Mucosa of rectum (tissue), 2 donors: ENCODE measurements around the gene IQCK.

Experiments
- H3K27ac ChIP-seq, 2 donors: one replicate each; pipeline ENCODE4 v1.7.0; 2013; ENCODE audit warnings: inconsistent platforms in 2 of 2, low read depth in 2 of 2, low read length in 2 of 2
- H3K27me3 ChIP-seq, 2 donors: one replicate each; pipeline ENCODE4 v1.7.0; 2013; ENCODE audit warnings: low read length in 2 of 2; ENCODE audit not compliant: control insufficient read depth in 2 of 2, insufficient read depth in 2 of 2
- H3K36me3 ChIP-seq, 2 donors: one replicate each; pipeline ENCODE4 v1.7.0; 2013; ENCODE audit warnings: low read length in 2 of 2; ENCODE audit not compliant: control insufficient read depth in 2 of 2, insufficient read depth in 2 of 2
- H3K4me1 ChIP-seq, 2 donors: one replicate each; pipeline ENCODE4 v1.7.0; 2013; ENCODE audit warnings: low read length in 2 of 2, mild to moderate bottlenecking in 1 of 2; ENCODE audit not compliant: control insufficient read depth in 2 of 2, insufficient read depth in 2 of 2
- H3K4me3 ChIP-seq, 2 donors: one replicate each; pipeline ENCODE4 v1.7.0; 2013; ENCODE audit warnings: low read length in 2 of 2
- H3K9ac ChIP-seq, 2 donors: one replicate each; pipeline ENCODE4 v1.7.0; 2013; ENCODE audit warnings: low read length in 2 of 2, low read depth in 1 of 2, mild to moderate bottlenecking in 1 of 2
- H3K9me3 ChIP-seq, 2 donors: one replicate each; pipeline ENCODE4 v1.7.0; 2013; ENCODE audit warnings: low read length in 2 of 2; ENCODE audit not compliant: control insufficient read depth in 2 of 2
- donor health status: healthy.
- donor health status: Normal muscosa, but diverticular disease.

Gene IQCK

GRCh38 chr16:19871721-19872120, 153.7 kb downstream of the IQCK start:
- H3K36me3 ChIP-seq: no peaks in the 10 kb centered on the region
- H3K27ac ChIP-seq: no peak overlapping the region
- H3K4me1 ChIP-seq: no peaks in the 10 kb centered on the region
- H3K9me3 ChIP-seq: no peaks in the 10 kb centered on the region
- H3K4me3 ChIP-seq: no peak overlapping the region
- H3K27me3 ChIP-seq: no peaks in the 10 kb centered on the region
- H3K9ac ChIP-seq: no peak overlapping the region

DNA sequence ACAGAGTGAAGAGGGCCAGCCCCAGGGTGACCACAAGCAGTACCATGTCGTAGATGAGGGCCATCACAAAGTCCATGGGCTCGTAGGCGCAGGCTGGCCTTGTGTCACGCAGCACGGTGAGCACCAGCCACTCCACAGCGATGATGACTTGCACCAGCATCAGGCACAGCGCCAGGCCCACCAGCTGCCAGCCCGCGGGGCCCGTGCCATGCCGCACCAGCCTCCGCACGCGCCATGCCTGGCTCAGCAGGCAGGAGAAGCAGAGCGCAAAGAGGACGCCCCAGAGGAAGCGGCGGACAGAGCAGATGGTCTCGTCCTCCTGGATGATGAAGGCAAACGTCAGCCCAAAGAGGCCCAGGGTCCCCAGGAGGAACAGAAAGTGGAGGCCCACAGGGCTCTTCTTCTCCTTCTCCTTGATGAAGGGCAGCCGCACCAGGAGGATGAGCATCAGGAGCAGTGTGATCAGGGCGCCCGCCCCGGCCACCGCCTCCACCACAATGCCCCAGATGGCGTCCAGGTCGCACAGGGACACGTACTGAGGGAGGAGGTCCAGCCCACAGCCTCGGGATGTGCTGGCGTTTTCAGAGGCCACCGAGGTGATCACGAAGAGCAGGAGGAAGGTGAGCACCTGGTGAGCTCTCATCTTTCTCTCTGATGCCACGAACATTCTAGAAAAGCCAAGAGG, 154.2 kb downstream of the IQCK start:
- Histone ChIP-seq H3K4me3 (no peak overlapping the region), H3K36me3 (no peaks in the 10 kb centered on the region), H3K9me3 (no peaks in the 10 kb centered on the region), H3K27me3 (no peaks in the 10 kb centered on the region), H3K9ac (no peak overlapping the region), H3K27ac (no peak overlapping the region), H3K4me1 (no peaks in the 10 kb centered on the region)

DNA sequence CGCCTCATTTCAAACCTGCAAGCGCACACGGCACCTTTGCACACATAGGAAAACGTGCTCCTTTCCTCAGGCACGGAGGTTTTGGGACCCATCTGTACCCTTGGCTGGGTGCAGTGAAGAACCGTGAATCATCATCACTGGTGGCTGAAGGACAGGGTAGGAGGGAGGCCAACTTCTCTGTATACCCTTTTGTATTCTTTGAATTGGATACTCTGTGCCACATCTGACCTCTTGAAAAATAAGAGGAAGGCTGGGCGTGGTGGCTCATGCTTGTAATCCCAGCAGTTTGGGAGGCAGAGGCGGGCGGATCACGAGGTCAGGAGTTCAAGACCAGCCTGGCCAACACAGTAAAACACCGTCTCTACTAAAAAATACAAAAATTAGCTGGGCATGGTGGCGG, 154.9 kb downstream of the IQCK start:
- Histone ChIP-seq H3K4me1 (no peaks in the 10 kb centered on the region), H3K9me3 (no peaks in the 10 kb centered on the region), H3K4me3 (no peak overlapping the region), H3K9ac (no peak overlapping the region), H3K36me3 (no peaks in the 10 kb centered on the region), H3K27me3 (no peaks in the 10 kb centered on the region), H3K27ac (no peak overlapping the region)

DNA sequence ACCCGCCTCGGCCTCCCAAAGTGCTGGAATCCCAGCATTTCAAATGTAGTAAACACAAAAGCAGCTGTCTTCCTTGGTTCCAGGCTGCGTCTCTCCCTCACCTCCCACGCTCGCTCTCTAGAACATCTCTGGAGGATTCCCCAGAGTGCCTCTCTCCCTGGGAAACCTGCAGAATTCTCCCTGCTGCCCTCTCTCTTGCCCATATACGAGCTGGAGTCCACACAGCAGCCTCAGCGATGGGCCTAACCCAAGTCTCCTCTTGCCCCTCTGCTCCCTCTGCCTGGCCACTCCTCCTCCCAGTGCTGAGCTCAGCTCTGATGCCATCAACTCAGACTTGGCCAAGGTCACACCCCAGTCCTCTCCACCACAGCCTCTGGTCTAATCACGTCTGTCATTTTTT, 156.0 kb downstream of the IQCK start:
- Histone ChIP-seq H3K36me3 (no peaks in the 10 kb centered on the region), H3K4me3 (no peak overlapping the region), H3K9ac (no peak overlapping the region), H3K27me3 (no peaks in the 10 kb centered on the region), H3K9me3 (no peaks in the 10 kb centered on the region), H3K4me1 (no peaks in the 10 kb centered on the region), H3K27ac (no peak overlapping the region)

GRCh38 chr16:19874851-19875546, 156.9 kb downstream of the IQCK start:
- Histone ChIP-seq H3K9ac (no peak overlapping the region), H3K36me3 (no peaks in the 10 kb centered on the region), H3K4me3 (no peak overlapping the region)

DNA sequence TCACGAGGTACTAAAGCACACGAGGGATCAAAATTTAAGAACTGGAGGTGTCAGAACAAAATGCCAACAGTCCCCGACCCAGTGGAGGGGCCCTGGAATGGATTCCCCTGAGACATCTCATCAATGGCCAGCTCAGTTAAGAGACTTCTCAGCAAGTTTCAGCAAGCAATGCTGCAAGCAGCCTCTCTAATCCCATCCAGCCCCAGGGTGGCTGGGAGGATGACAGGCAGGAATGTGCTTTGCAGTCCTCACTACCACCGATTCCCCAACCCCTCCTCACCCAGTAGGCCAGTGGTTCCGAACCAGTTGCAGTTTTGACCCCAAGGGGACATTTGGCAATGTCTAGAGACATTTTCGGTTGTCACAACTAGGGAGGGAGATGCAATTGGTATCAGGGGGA, 157.8 kb downstream of the IQCK start:
- Histone ChIP-seq H3K27ac (no peak overlapping the region), H3K9me3 (no peaks in the 10 kb centered on the region), H3K27me3 (no peaks in the 10 kb centered on the region), H3K9ac (no peak overlapping the region), H3K4me1 (no peaks in the 10 kb centered on the region), H3K36me3 (no peaks in the 10 kb centered on the region), H3K4me3 (no peak overlapping the region)

More at GRCh38 chr16:19874851-19875546, 156.9 kb downstream of the IQCK start:
- Histone ChIP-seq H3K27me3 (no peaks in the 10 kb centered on the region), H3K27ac (no peak overlapping the region), H3K9me3 (no peaks in the 10 kb centered on the region), H3K4me1 (no peaks in the 10 kb centered on the region)

DNA sequence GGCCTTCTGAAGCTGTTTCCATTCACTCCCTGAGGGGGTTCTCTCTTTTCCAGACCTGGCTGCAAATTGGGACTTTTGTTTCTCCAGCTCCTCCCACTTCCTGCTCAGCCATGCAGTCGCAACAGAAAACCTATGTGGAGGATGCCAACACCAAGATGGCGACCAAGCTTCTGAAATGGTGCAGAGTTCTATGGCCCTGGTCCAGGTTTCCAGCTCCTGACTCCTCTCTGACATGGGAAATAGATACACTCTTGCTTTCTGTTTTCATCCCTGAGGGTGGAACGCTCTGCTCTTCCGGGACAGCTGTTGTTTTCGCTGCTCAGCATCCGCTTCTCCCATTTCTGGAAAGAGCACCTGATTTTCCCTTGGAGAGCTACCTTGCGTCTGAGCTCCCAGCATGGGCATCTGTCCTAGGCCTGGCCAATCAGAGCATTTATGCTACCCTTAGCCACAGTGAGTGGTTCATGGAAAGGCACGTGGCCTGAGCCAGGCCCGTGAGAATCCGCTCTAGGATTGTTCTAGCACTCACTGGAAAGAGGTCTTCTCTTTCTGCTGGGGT, 158.5 kb downstream of the IQCK start:
- Histone ChIP-seq H3K27ac (no peak overlapping the region), H3K4me3 (no peak overlapping the region)

GRCh38 chr16:19878757-19879156, 160.7 kb downstream of the IQCK start:
- Histone ChIP-seq H3K4me1 (peaks cover 0 to 2% of the 10 kb centered on the region in 2 donors), H3K4me3 (no peak overlapping the region)

More for the DNA sequence above, 158.5 kb downstream of the IQCK start:
- Histone ChIP-seq H3K9ac (no peak overlapping the region), H3K4me1 (no peaks in the 10 kb centered on the region), H3K27me3 (peaks cover 0 to under 1% of the 10 kb centered on the region in 2 donors), H3K36me3 (no peaks in the 10 kb centered on the region), H3K9me3 (no peaks in the 10 kb centered on the region)

DNA sequence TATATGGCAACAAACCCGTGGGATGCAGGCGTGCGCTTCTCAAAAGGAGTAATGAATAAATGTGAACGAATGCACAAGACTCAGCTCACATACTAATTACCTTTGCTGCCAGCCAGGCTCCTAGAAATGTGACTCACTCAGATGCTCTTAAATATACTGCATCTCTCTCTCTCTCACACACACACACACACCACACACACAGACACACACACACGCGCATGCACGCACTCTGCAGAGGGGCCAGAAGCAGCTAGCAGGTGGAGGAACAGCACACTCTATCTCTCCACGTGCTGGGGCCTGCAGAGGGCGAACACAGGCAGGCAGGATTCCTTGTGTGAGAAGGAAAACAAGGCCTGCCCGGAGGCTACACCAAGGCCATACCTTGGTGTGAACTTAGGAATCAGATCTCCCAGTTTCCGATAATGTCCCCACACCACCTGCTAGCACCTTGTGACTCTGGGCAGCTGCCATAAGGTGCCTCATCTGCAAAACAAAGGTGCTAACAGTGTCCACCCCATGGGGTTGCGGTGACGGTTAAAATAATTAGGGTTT, 161.2 kb downstream of the IQCK start:
- no peak overlapping the region for H3K27ac ChIP-seq

More at GRCh38 chr16:19878757-19879156, 160.7 kb downstream of the IQCK start:
- Histone ChIP-seq H3K9ac (no peak overlapping the region), H3K27me3 (peaks cover 6 to 14% of the 10 kb centered on the region in 2 donors), H3K9me3 (no peaks in the 10 kb centered on the region), H3K27ac (no peak overlapping the region), H3K36me3 (no peaks in the 10 kb centered on the region)

GRCh38 chr16:19881028-19881427, 163.0 kb downstream of the IQCK start:
- Histone ChIP-seq H3K9ac (no peak overlapping the region), H3K27ac (no peak overlapping the region), H3K36me3 (no peaks in the 10 kb centered on the region), H3K4me3 (no peak overlapping the region), H3K9me3 (no peaks in the 10 kb centered on the region), H3K27me3 (peaks cover 11 to 18% of the 10 kb centered on the region in 2 donors), H3K4me1 (peaks cover 11 to 13% of the 10 kb centered on the region in 2 donors)

More for the DNA sequence above, 161.2 kb downstream of the IQCK start:
- H3K4me1 ChIP-seq: peaks cover 0 to 2% of the 10 kb centered on the region in 2 donors
- H3K4me3 ChIP-seq: no peak overlapping the region
- H3K9ac ChIP-seq: no peak overlapping the region
- H3K27me3 ChIP-seq: peaks cover 7 to 15% of the 10 kb centered on the region in 2 donors
- no peaks in the 10 kb centered on the region for H3K36me3 ChIP-seq
- H3K9me3 ChIP-seq: no peaks in the 10 kb centered on the region
